Medulla oblongata (tissue), 1 donor: ENCODE measurements around the gene TACC2.

Experiments
- DNase-seq: peaks from one replicate; pipeline ENCODE4 v3.0.0-alpha.2; 2015; ENCODE audit errors: extremely low spot score

The TACC2 gene

DNA sequence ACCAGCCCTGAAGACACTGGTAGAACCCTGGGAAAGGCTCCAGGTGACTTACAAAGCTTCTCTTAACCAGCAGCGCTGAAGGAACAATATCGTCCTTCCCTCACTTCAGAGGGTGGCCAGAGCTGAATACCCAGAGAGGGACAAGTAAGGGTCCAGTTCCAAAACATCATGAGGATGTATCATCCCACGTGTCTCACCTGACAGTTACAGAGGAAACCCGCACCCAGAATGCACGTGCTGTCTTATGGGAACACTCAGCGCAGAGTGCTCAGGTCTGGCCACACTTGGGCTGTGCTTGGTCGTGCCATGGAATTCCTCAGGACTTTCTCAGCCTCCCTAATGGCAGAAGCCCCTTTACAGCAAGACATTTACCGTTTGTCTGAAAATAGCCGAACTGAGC is 235.2 kb downstream of the TACC2 start:
- DNase-seq = no peak

DNA sequence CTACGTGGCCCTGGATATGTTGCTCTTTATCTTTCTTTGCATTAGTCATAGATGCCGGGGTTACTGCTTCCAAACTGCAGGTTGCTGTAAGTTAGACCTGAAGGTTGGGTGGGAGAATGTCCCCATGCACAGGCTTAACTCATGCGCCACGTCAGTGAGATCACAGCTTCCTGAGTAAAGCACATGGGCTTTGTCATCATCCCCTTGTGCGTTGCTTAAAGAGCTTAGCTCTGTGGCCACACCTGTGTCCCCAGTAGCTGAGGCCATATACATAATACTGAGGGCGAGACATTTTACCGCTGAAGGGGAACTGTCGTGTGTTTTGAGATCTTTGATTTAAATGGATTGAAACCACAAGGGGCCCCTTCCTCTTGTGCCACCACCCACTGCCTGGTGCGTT is 236.4 kb downstream of the TACC2 start:
- DNase-seq = no peak

DNA sequence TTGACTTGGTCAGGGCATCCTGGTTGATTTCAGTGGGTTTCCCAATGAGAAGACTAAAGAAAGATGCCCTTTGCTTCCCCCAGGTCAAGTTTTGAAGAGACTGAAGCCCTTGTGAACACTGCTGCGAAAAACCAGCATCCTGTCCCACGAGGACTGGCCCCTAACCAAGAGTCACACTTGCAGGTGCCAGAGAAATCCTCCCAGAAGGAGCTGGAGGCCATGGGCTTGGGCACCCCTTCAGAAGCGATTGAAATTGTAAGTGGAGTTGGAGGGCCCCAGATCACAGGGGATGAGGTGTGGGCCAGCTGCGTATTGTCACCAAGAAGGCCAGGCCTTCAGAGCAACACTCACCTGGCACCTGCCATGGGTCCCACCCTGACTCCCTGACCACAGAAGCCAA is 238.8 kb downstream of the TACC2 start:
- no peak for DNase-seq

DNA sequence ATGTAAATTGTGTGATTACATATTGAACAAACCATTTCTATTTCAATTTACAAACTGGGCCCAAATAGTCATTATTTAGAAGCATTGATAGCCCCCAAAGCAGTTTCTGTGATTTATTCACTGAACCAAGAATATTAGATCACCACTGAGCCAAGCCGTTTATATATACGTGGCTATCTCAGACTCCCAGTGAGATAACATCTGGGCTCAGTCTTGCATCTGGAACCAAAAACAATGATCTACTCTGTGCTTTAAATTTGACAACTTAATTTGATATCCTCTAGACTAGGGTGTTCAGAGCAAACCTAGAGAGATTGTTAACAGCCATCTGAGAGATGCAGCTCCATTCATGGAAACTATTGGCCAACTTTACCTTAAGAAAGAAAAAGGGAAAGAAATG is 240.7 kb downstream of the TACC2 start:
- no peak for DNase-seq

DNA sequence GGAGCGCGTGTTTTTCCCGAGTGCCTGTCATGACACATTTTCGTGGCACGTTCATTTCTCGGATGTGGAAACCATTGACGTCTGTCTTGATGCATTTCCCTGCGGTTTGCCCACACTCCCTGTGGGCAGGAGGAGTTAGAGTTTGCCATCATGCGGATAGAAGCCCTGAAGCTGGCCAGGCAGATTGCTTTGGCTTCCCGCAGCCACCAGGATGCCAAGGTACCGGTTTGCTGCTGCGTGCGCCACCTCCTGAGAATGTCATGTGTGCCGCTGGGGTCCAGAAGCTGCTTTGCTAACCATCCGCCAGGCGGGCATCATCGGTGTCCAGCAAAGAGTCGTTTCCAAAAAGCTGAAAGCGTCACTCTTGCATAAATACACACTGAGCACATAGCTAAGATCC is 241.3 kb downstream of the TACC2 start:
- no peak for DNase-seq

DNA sequence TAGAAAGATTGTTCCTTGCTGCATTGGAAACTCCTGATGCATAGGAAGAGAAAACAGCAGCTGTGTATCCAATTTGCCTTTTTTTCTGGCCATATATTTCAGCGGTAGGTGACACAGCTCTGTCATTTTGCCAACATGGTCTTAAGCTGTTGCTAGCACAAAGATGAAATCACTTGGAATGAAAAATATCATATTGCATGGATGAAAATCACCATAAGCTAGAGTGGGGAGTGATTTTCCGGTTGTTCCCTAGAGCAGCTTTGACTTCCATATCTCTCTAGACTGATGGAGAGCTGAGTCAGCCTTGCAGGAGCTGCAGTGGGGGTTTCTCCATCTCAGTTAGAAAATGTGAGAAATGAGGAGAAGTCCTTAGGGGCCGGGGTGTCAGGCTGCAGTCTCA is 243.8 kb downstream of the TACC2 start:
- DNase-seq = no peak

DNA sequence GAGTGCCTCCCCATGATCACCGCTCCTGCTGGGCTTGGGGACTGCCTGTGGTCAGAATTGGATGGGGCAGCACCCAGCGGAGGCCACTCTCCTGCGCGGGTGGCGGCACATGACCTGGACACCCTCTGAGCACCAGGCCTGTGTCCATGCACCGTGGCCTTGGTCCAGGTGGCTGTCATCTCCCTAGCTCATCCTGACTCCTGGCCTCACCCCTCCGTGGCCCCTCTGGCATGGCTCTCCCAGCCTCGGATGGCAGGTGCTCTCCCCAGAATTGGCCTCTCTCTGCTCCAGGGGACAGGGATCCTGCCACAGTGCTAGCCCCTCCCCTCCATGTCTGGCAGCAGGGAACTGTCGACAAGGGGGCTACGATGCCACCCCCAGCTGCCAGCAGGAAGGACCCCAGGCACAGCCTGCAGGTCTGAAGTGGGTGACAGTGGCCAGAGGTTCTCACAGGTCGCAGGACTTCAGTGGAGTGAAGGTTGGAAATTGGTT is 244.9 kb downstream of the TACC2 start:
- no peak for DNase-seq

DNA sequence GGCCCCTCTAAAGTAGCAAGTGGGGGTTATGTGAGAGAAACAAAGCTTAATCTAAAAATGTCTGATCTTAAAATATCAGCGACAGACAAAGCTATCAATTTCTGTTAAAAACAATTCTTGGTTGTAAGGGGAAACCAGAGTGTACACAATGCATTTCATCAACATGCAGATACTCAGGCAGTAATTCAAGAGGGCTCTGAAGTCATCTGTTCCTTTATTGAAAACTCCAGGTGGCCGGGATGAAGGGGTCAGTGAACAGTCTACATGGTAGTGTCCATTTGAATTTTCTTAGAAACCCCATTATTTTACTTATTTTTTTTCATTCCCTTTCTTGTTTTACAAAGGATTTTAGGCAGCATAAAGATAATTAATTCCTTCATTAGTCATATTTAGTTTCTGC is 245.5 kb downstream of the TACC2 start:
- no peak for DNase-seq

DNA sequence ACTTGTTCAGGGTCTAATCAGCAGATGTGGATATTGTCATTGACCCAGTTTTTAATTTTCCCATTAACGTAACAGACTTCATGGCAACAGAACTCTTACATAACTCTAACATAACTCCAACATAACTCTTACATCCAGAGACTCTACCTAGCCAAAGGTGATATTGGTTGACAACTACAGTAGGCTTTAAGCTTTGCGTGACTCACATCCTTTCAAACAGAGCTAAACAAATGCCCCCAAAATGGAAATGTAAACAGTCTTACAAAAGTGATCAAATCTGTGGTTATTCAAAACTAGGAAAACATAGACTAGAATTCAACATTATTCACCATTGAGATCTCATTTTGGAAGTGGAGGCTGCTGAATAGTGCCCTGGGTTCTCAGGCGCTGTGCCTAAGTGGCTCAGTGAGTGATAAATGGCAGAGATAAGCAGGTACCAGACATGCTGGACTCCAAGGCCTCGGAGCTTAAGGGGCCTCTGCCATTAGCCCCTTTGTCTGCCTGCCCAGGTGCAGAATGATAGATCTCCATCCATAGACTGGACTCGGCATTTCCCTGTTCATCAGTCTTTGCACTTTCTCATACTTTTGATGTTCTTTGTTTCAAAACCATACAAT is 247.8 kb downstream of the TACC2 start:
- DNase-seq = no peak

DNA sequence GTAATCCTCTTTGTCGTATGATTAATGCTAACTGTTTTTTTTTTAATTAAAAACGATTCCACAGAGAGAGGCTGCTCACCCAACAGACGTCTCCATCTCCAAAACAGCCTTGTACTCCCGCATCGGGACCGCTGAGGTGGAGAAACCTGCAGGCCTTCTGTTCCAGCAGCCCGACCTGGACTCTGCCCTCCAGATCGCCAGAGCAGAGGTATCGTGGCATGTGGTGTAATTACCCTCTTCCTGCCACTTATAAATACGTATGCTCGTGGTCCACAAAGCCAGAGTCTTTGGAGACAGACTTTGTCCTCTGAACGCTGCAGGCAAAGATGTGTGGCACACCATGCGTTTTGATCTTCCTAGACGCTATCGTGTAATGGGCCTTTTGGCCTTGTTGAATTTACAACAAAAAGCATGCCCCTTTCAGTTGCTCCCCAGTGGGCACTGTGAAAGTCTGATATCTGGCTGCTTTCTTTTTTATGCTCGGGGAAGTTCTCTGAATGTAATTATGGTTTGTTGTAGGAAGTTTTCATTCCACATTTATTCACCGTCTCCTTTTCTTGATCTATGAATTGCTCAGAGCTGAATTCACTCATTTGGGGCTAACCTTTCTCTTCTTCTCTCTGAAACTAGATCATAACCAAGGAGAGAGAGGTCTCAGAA is 248.5 kb downstream of the TACC2 start:
- no peak for DNase-seq

DNA sequence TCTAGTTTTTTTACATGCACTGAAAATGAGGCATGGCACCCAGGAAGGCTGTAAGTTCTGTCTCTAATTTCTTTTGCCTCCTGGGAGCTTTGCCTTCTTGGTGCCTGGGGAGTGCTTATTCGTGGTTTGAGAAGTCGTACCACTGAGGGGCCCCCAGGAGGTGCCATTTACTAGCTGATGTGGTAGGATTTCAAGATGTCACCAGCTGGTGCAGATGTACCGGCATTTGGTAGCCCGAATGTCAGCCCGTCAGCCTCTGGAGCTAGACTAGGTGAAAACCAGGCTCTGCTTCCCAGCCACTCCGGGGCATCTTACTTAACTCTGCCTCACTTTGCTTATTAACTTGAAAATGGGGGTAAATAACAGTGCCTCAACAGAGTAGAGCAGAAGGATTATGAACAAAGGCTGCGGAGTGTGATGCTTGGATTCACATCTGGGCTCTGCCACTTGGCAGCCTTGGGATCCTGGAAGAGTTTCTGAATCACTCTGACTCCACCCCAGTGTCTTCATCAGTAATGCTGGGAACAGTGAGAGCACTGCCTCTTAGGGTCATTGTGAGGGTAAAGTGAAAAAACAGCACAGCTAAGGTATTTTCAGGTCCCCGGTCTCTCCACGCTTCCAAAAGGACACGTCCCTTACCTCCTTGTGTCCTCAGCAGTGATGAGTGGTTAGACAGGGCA is 250.8 kb downstream of the TACC2 start:
- no peak for DNase-seq

DNA sequence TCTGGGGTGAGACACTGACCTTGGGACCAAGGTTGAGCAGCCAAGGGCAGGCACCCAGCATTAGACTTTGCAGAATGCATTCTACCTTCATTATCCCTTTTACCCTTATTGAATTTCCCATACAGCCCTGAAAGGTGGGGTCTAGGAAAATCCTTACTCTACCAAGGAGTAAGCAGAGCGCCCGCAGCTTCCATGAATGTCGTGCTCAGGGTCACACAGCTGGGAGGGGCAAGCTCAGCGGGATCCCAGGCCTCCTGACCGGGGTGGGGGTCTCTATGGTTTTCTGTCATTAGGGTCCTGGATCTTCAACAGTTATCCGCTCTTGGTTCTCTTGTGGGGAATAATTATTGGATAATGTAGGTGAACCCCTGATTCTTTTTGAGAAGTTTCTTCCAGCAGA is 251.4 kb downstream of the TACC2 start:
- DNase-seq = no peak

DNA sequence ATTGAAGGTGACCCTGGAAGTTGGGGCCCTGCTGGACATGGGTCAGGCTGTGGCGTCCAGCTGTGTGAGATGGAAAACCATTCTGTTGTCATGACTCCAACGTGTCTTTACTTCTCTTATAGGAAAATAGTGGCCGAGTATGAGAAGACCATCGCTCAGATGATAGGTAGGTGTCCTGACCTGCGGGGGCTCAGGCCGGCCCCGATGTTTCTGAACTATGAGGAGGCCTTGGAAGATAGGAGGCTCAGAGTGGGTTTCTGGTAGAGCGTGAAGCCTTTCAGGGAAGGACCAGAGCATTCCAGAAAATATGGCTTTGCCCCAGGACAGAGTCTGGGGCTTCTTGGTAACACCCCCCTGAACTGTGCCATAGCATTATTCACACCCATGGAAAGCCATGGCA is 252.9 kb downstream of the TACC2 start:
- DNase-seq = no peak

DNA sequence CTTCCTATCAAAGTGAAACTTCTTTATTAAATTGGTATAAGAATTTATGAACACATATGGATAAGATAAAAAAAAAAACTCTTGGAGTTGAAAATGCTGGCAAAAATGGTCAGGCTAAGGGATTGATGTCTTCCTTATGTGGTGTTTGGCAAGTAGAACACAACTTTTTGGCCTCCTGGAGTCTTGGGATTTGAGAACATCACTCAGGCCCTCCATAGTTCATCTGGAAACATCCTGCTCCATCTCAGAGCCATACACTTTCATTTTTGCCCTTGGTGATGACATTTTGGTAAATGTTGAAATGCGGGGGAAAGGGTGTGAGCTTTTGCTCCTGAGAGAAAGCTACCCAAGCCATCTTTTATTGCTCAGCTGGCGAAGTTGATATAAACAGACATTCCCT is 254.6 kb downstream of the TACC2 start:
- no peak for DNase-seq

DNA sequence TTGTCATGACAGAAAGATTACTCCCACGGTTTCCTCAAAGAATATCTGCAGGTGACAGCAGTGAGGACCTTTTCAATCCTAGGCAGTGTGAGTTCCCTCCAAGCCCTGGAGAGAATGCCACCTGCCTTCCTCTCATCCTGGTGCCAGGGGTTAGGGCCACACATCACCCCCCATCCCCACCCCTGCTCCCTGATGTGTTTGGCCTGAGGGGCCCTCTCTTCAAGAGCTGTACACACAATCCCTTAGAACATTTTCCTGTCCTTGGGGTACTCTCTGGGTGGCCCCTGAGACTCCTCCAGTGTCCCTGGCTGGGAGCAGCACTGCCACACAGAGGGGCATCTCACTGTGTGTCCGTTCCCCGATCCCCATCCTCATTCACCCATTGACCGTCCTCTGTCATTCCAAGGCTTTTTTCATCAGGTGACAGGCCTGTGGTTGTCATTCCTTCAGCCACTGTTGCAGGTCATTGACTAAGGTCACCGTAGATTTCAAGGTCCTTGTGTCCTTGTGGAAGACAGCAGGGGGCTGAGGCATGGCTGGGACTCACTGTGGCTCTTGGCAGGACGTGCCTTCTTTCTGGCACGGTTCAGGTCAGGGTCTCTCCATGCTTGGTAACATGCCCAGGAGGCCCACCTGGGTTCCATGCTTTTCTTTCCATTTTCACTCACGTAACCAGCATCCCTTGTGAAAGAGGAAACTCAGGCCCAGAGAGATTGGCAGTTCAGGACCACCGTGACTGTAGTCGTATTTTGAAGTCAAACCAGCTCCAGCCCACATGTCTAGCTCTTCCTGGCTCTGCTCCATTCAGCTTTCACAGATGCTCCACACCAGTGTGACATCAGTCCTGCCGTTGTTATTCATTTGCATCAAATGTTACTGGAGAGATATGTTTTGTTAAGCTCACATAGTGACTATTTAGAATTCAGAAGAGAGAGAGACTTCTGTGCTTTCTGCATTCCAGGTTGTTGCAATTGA is 255.3 kb downstream of the TACC2 start:
- DNase-seq = no peak

DNA sequence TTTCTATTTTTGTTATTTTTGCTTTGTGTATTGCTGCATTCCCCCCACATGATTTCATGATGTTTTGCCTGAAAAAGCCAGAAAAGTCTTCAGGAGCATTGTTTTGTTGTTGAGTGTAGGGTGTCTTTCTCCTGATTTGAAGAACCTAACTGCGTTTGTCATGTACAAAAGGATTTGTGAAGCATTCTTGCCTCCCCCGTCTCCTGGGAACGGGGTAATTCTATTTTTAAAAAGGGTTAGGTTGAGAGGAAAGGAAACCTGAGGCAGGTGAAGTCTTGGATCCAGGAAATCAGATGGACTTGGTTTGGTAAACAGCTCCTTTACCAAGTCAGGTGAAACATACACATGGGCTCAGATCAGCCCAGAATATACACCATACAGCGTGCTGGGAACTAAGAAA is 256.2 kb downstream of the TACC2 start:
- no peak for DNase-seq

DNA sequence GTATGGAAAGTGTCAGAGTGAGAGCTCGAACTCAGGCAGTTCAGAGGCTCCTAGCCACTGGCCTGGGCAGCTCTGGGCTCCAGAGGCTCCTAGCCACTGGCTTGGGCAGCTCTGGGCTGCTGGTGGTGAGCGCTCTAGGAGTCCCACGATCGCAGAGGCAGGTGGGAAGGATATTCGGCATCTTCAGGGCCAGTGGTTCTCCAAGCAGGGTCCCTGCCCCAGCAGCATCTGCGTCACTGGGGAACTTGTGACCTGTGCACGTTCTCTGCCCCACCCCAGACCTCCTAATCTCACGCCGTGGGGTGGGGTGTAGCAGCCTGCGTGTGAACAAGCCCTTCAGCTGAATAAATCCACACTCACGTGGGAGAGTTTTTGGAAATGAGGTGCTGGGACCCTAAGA is 256.9 kb downstream of the TACC2 start:
- DNase-seq = no peak

DNA sequence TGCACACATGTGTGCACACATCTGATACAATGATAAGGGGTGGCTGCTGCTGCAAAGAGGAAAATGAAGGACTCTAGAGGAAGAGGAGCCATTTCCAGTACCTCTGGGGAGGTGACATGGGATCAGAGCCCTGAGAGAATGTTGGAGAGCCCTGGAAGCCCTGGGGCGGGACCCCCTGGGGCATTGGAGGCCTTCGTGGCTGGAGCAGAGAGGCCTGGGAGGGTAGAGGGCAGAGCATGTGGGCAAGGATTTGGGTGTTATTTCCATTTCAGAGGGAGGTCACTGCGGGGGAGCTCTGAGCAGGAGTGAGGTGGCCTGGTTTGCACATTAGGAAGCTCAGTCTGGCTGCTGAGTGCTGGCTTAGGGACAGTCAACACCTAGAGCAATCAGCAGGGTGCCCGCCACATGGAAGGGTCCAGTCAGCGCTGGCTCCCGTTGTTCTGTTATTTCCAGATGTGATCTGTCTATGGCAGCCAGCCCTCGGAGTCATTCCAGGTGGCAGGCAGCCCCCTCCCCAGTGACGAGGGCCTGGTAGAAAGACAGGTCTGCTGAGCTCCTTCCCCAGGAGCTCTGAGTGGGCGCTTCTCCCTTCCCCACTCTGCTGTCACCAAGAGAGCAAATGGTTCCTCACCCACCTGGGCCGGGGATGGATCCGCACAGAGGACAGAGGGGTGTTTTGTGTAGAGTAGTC is 258.0 kb downstream of the TACC2 start:
- DNase-seq = no peak

DNA sequence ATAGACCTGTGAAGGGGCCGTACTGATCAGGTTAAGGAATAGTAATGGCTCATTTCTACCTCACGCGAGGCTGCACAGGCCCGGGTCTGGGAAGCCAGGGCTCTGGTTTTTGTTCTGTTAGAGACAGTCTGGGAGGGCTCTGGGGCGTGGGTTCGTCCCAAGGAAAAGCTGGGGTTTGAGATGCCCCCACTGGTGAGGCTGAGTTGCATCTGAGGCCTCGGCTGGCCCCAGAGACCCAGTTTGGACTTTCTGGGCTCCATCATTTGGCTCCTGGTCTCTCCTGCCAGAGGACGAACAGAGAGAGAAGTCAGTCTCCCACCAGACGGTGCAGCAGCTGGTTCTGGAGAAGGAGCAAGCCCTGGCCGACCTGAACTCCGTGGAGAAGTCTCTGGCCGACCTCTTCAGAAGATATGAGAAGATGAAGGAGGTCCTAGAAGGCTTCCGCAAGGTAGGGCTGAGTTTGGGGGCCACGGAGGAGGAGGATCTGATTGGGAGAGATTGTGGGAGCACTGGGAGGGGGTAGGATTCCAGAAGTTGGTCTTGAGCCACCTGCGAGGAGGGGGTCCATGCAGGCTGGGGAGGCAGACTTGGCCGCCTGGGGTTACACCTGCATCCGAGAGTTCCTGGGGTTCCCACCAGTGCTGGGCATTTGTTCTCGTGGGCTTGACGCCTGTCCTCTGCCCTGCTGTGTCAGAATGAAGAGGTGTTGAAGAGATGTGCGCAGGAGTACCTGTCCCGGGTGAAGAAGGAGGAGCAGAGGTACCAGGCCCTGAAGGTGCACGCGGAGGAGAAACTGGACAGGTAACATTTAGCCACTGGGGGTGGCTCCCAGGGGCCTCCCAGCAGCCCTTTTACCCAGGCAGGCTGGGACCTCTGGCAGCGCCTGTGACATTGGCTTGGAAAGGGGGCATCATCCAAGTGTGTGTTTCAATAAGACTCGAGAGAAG is 259.7 kb downstream of the TACC2 start:
- no peak for DNase-seq

DNA sequence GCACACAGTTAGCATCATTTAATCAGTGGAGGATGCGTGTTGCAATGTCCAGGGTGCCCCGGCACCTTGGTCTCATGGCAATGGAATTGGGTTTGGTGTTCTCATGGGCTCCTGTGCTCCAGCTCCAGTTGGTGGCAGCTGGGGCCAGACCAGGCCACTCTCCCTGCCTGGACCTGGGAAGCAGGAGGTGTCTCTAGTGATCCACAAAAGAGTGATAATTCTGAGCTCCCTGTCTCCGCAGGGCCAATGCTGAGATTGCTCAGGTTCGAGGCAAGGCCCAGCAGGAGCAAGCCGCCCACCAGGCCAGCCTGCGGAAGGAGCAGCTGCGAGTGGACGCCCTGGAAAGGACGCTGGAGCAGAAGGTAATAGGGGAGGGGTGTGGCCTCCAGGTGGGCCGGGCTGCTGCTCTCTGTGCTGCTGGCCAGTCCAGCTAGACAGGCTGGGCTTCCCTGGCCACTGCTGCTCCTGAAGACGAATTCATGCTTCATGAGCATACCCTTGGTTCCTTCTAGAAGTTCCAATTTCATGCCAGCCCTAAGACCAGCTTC is 260.4 kb downstream of the TACC2 start:
- no peak for DNase-seq
